ENCODE measurements around the gene HOXA13.

- no peak for TF ChIP-seq CTCF (IDR thresholded peaks at IDR 0.05)
- TF ChIP-seq POLR2A (IDR thresholded peaks at IDR 0.05; ENCODE audit: low read depth): no peak
These were observed 17.5 kb downstream of the HOXA13 start for GRCh38 chr7:27182285-27182841.
